LHCN-M2 (cell line): ENCODE results near the gene CA5A. TPM values are rescaled to one million over a fixed set of nuclear protein-coding genes. Genes with fewer than 3 reads are reported as not detected.
"Not testable (repeated sequence)": the region's sequence is repeated elsewhere in the genome, so short reads cannot be mapped to it uniquely, and the experiment has no call there.

Source experiments
- DNase-seq: peaks from one replicate; pipeline ENCODE4 v3.0.0-alpha.2; 2012; ENCODE audit warnings: low read depth
- total RNA-seq: library from RNA; depleted of rRNA; stranded (reverse); fragments of >200 nt; gene quantifications from 2 replicates; pipeline ENCODE4 v1.2.3, GENCODE V29; 2014

The CA5A gene
- total RNA-seq, 1 experiment from 2014 or later: not detected

- DNase-seq: no peak
These were observed 12.1 kb downstream of the CA5A start for GRCh38 chr16:87924041-87924810.

- no peak for DNase-seq
These were observed 14.0 kb downstream of the CA5A start for GRCh38 chr16:87922250-87922871.

- DNase-seq: no peak
These were observed 15.0 kb downstream of the CA5A start for GRCh38 chr16:87921236-87921773.

GRCh38 chr16:87919681-87919994 lies 16.7 kb downstream of the CA5A start:
- no peak for DNase-seq

- DNase-seq: no peak
These were observed 17.3 kb downstream of the CA5A start for GRCh38 chr16:87918866-87919680.

GRCh38 chr16:87918338-87918737 lies 18.0 kb downstream of the CA5A start:
- no peak for DNase-seq

- DNase-seq: no peak
These were observed 18.8 kb downstream of the CA5A start for GRCh38 chr16:87917503-87917902.

GRCh38 chr16:87914812-87915211 lies 21.5 kb downstream of the CA5A start:
- no peak for DNase-seq

- DNase-seq: not testable (repeated sequence)
These were observed 22.2 kb downstream of the CA5A start for GRCh38 chr16:87914021-87914725.

- not testable (repeated sequence) for DNase-seq
These were observed 23.6 kb downstream of the CA5A start for GRCh38 chr16:87912691-87913090.

GRCh38 chr16:87911106-87911763 lies 25.1 kb downstream of the CA5A start:
- peak; percentile 73 for DNase-seq

GRCh38 chr16:87909203-87909935 lies 27.0 kb downstream of the CA5A start:
- peak; percentile 43 for DNase-seq

GRCh38 chr16:87908101-87908500 lies 28.2 kb downstream of the CA5A start:
- not testable (repeated sequence) for DNase-seq

- DNase-seq: not testable (repeated sequence)
These were observed 30.8 kb downstream of the CA5A start for GRCh38 chr16:87905521-87905920.

GRCh38 chr16:87904963-87905362 lies 31.4 kb downstream of the CA5A start:
- DNase-seq: not testable (repeated sequence)

GRCh38 chr16:87900489-87900888 lies 35.8 kb downstream of the CA5A start:
- DNase-seq: not testable (repeated sequence)

- no peak for DNase-seq
These were observed 38.5 kb downstream of the CA5A start for GRCh38 chr16:87897521-87898505.

GRCh38 chr16:87896924-87897520 lies 39.3 kb downstream of the CA5A start:
- not testable (repeated sequence) for DNase-seq
